K562 (cell line): ENCODE data around the gene PLCB4. TPM values are rescaled to one million over a fixed set of nuclear protein-coding genes. Genes with fewer than 3 reads are reported as not detected.

ENCODE experiments used
- ATAC-seq: fragments of 200-7000 bp; cut with Tn5 transposase; 3 replicates; pipeline ENCODE4 v1.9.1; 2020; ENCODE audit warnings: moderate library complexity
- BruUV-seq: library from RNA; stranded (reverse); fragments of 400-500 nt; replicated peaks from 2 replicates; lab custom pipeline; 2021; lab: Mats Ljungman, UMichigan
- CTCF ChIA-PET: fragments of 300-600 bp; formaldehyde crosslinking; extraction: SDS; loops from one replicate; lab custom pipeline; 2021; ENCODE audit warnings: low intra/inter-chr PET ratio; lab: Yijun Ruan, JAX
- POLR2A ChIA-PET: fragments of 300-600, 350-650 bp; sonication (Branson Sonifier 250); formaldehyde crosslinking; extraction: SDS; loops from one replicate; lab custom pipeline; 2021; ENCODE audit warnings: antibody characterized with exemption, inconsistent platforms; lab: Yijun Ruan, JAX
- DNase-seq, 4 experiments: peaks; one replicate each; pipeline versions ENCODE4 v3.0.0 to v3.0.0-alpha.2; 2011 to 2018; ENCODE audit warnings: low spot score in 3 of 4, mixed read lengths in 3 of 4; ENCODE audit errors: extremely low read depth in 1 of 4
- FAIRE-seq: peaks from 2 replicates; lab custom pipeline; 2011; peaks lifted over from hg19 to GRCh38; lab: Jason Lieb, UNC
- H2AFZ ChIP-seq: 2 replicates; pipeline ENCODE4 v1.6.0; 2011; ENCODE audit warnings: low read depth, low read length, control low read depth, inconsistent platforms
- H3K27ac ChIP-seq: fragments of 200-600 bp; 3 replicates; pipeline ENCODE4 v1.8.0; 2011; ENCODE audit warnings: low read depth, mild to moderate bottlenecking, control low read depth, inconsistent platforms, low read length, moderate library complexity, mixed read lengths; ENCODE audit errors: extremely low read depth
- H3K27me3 ChIP-seq, 2 experiments: fragments of 300-600 bp in 1 of 2; 2 replicates in 1 of 2; 3 replicates in 1 of 2; pipeline versions ENCODE4 v1.6.0 to v1.8.0; 2011; ENCODE audit warnings: inconsistent platforms in 2 of 2, low read length in 2 of 2, mild to moderate bottlenecking in 1 of 2, mixed read lengths in 1 of 2, moderate library complexity in 1 of 2; ENCODE audit not compliant: control insufficient read depth in 2 of 2, insufficient read depth in 2 of 2
- H3K36me3 ChIP-seq: fragments of 300-600 bp; 3 replicates; pipeline ENCODE4 v1.8.0; 2011; ENCODE audit warnings: mild to moderate bottlenecking, low read length, inconsistent platforms; ENCODE audit not compliant: control insufficient read depth, insufficient read depth
- H3K4me1 ChIP-seq, 2 experiments: fragments of 200-600 bp in 1 of 2; replicated peaks in 1 of 2; 2 replicates in 1 of 2; 3 replicates in 1 of 2; pipeline versions ENCODE4 v1.5.1 to v1.8.0; 2011; ENCODE audit warnings: inconsistent platforms in 2 of 2, low read length in 2 of 2, mild to moderate bottlenecking in 1 of 2, mixed read lengths in 1 of 2, moderate library complexity in 1 of 2; ENCODE audit not compliant: control insufficient read depth in 2 of 2, insufficient read depth in 2 of 2
- H3K4me2 ChIP-seq: 2 replicates; pipeline ENCODE4 v1.6.1; 2011; ENCODE audit warnings: low read length, control low read depth, inconsistent platforms, mixed read lengths; ENCODE audit not compliant: insufficient read depth
- H3K4me3 ChIP-seq: fragments of 200-600 bp; sonication (generic), shearing (Covaris generic); 2 replicates; pipeline ENCODE4 v1.5.1; 2016; ENCODE audit warnings: control low read depth, inconsistent platforms
- H3K79me2 ChIP-seq: fragments of 200-600 bp; 3 replicates; pipeline ENCODE4 v1.8.0; 2011; ENCODE audit warnings: low read length, inconsistent platforms; ENCODE audit not compliant: control insufficient read depth, insufficient read depth
- H3K9ac ChIP-seq, 2 experiments: 2 replicates each; pipeline versions ENCODE4 v1.6.0 to v1.6.1; 2011; ENCODE audit warnings: low read depth in 2 of 2, low read length in 2 of 2, control low read depth in 1 of 2, inconsistent platforms in 1 of 2, mild to moderate bottlenecking in 1 of 2, mixed read lengths in 1 of 2; ENCODE audit not compliant: insufficient read depth in 1 of 2
- H3K9me1 ChIP-seq: one replicate; pipeline ENCODE4 v1.6.0; 2011; ENCODE audit warnings: inconsistent platforms, mild to moderate bottlenecking, low read length, moderate library complexity; ENCODE audit not compliant: control insufficient read depth, insufficient read depth
- H3K9me3 ChIP-seq: replicated peaks from 2 replicates; pipeline ENCODE4 v1.5.1; 2011; ENCODE audit warnings: low read depth, low read length, inconsistent platforms; ENCODE audit not compliant: control insufficient read depth, insufficient read depth
- H4K20me1 ChIP-seq: replicated peaks from 2 replicates; pipeline ENCODE4 v1.6.1; 2011; ENCODE audit warnings: low read length, inconsistent platforms, mixed read lengths; ENCODE audit not compliant: control insufficient read depth, insufficient read depth
- CAMTA2 ChIP-seq: fragments of 250-450 bp; sonication (Bioruptor Pico); conservative IDR thresholded peaks from 2 replicates; pipeline ENCODE4 v1.5.1; 2022
- CEBPG ChIP-seq, 3 experiments: fragments of 200-800 bp in 1 of 3; sonication (Bioruptor generic) in 1 of 3; sonication (generic) in 1 of 3; formaldehyde crosslinking in 1 of 3; IDR thresholded peaks in 2 of 3; conservative IDR thresholded peaks in 1 of 3; 2 replicates each; pipeline versions ENCODE4 v1.6.1 to v1.8.0; 2016 to 2022; ENCODE audit warnings: missing compliant biosample characterization in 2 of 3, missing genetic modification characterization in 2 of 3, mild to moderate bottlenecking in 1 of 3, missing genetic modification reagents in 1 of 3
- GABPB2 ChIP-seq: fragments of 250-450 bp; sonication (Bioruptor Pico); conservative IDR thresholded peaks from 2 replicates; pipeline ENCODE4 v1.5.1; 2021; ENCODE audit warnings: mild to moderate bottlenecking
- LEF1 ChIP-seq: fragments of 450-650 bp; IDR thresholded peaks from 2 replicates; pipeline ENCODE4 v1.6.1; 2016; ENCODE audit warnings: mild to moderate bottlenecking
- PCBP2 ChIP-seq: fragments of 200-400 bp; formaldehyde crosslinking; IDR thresholded peaks from 2 replicates; pipeline ENCODE4 v1.6.1; 2018; ENCODE audit warnings: low read length, low read depth, mild to moderate bottlenecking, moderate library complexity; ENCODE audit not compliant: poor library complexity, severe bottlenecking
- RAD21 ChIP-seq, 2 experiments: fragments of 250-450 bp in 1 of 2; fragments of 450-650 bp in 1 of 2; sonication (Bioruptor Pico) in 1 of 2; formaldehyde crosslinking in 1 of 2; IDR thresholded peaks in 1 of 2; conservative IDR thresholded peaks in 1 of 2; 2 replicates each; pipeline versions ENCODE4 v1.4.0 to v1.8.0; 2020 to 2022; ENCODE audit warnings: mild to moderate bottlenecking in 2 of 2, moderate library complexity in 1 of 2
- SIX5 ChIP-seq, 2 experiments: IDR thresholded peaks; 2 replicates each; pipeline ENCODE4 v1.6.1; 2011; ENCODE audit warnings: low read length in 2 of 2, borderline replicate concordance in 1 of 2, low read depth in 1 of 2, mild to moderate bottlenecking in 1 of 2, moderate library complexity in 1 of 2; ENCODE audit not compliant: insufficient read depth in 1 of 2
- SMC3 ChIP-seq: conservative IDR thresholded peaks from 2 replicates; pipeline ENCODE4 v1.6.1; 2011; ENCODE audit warnings: low read depth, low read length, improper control_type of control experiment; ENCODE audit not compliant: insufficient read depth
- STAT6 ChIP-seq: sonication (generic); formaldehyde crosslinking; IDR thresholded peaks from 2 replicates; pipeline ENCODE4 v1.8.1; 2023; ENCODE audit warnings: mild to moderate bottlenecking, missing genetic modification reagents
- ZNF766 ChIP-seq: fragments of 200-800 bp; sonication (Bioruptor generic); conservative IDR thresholded peaks from 2 replicates; pipeline ENCODE4 v1.6.1; 2016; ENCODE audit warnings: missing genetic modification characterization, missing compliant biosample characterization
- WGBS: fragments of 100-300 bp; shearing (Covaris generic); methylation state at CpG from one replicate; pipeline ENCODE4 v1.1.6; 2016; ENCODE audit warnings: low coverage, mixed read lengths; ENCODE audit not compliant: insufficient coverage; ENCODE audit errors: missing lambda C conversion rate; 5-methylcytosine and 5-hydroxymethylcytosine counted together
- in situ Hi-C: fragments of 300-500 bp; cut with MboI; formaldehyde crosslinking; loops from 4 replicates; pipeline ENCODE4 v1.15.0; 2018; ENCODE audit warnings: inconsistent platforms, mixed read lengths
- intact Hi-C: fragments of 100-400 bp; cut with micrococcal nuclease; formaldehyde crosslinking; loops from 2 replicates; pipeline ENCODE4 v1.14.2; 2022
- polyA plus RNA-seq, 8 experiments: library from polyadenylated mRNA; depleted of rRNA in 4 of 8; stranded (reverse) in 5 of 8; unstranded in 3 of 8; fragments of >200 nt; fragmentation: Nextera tagmentation in 2 of 8; fragmentation: Illumina TruSeq in 1 of 8; extraction: Ambion mirVana in 2 of 8; extraction: Trizol in 1 of 8; gene quantifications; 2 replicates each; pipeline versions ENCODE4 v1.2.1 to v1.2.3, GENCODE V29; 2011 to 2014; ENCODE audit warnings: inconsistent platforms in 1 of 8, missing spikeins in 1 of 8
- total RNA-seq, 7 experiments: library from RNA; depleted of rRNA in 6 of 7; stranded (reverse); fragments of >200 nt in 6 of 7; fragmentation: Illumina TruSeq in 2 of 7; extraction: Trizol in 2 of 7; gene quantifications; 2 replicates each; pipeline versions ENCODE4 v1.2.1 to v1.2.3, GENCODE V29; 2011 to 2021; ENCODE audit warnings: low replicate concordance in 1 of 7
- TF ChIP-seq, protein P1 (sequence below), 3 experiments: IDR thresholded peaks in 2 of 3; conservative IDR thresholded peaks in 1 of 3; 2 replicates each; pipeline ENCODE4 v1.5.1; 2011 to 2012; ENCODE audit warnings: low read length in 3 of 3, mild to moderate bottlenecking in 3 of 3, control low read depth in 2 of 3, improper control_type of control experiment in 1 of 3, inconsistent platforms in 1 of 3, low read depth in 1 of 3, mixed read lengths in 1 of 3, moderate library complexity in 1 of 3; ENCODE audit not compliant: insufficient read depth in 2 of 3
- TF ChIP-seq, protein P2 (sequence below), 2 experiments: fragments of 450-650 bp in 1 of 2; sonication (generic) in 1 of 2; formaldehyde crosslinking in 1 of 2; IDR thresholded peaks in 1 of 2; conservative IDR thresholded peaks in 1 of 2; 2 replicates each; pipeline versions ENCODE4 v1.6.1 to v1.8.1; 2016 to 2023; ENCODE audit warnings: mild to moderate bottlenecking in 2 of 2, moderate library complexity in 2 of 2, inconsistent platforms in 1 of 2, missing genetic modification reagents in 1 of 2

Gene PLCB4
- total and polyA plus RNA-seq, 9 of the 15 experiments (the other 6 are each of a cell fraction or from before 2014, with no cell fraction given), result 0.20 to 2.9 (median 0.52) TPM

GRCh38 chr20:9392892-9393857 lies 324.3 kb downstream of the PLCB4 start:
- peak; percentile 85 for ATAC-seq
- no peak overlapping the region for H3K4me3 ChIP-seq
- POLR2A ChIA-PET, result interaction anchor here (0.6 kb wide), 1 partner anchor 63 kb away, joined by 3 read pairs; no protein-coding TSS in a partner anchor
- H3K27ac ChIP-seq, result no peak overlapping the region
- H3K9me3 ChIP-seq, result no peaks in the 10 kb centered on the region
- H3K4me1 ChIP-seq, result no peaks in the 10 kb centered on the region
- no peaks in the 10 kb centered on the region for H3K79me2 ChIP-seq
- FAIRE-seq, result no peak
- H3K36me3 ChIP-seq, result no peaks in the 10 kb centered on the region
- no peak overlapping the region for H3K9ac ChIP-seq
- no peak overlapping the region for H2AFZ ChIP-seq
- in situ Hi-C loops, result no loop called here
- H4K20me1 ChIP-seq, result no peaks in the 10 kb centered on the region
- CTCF ChIA-PET, result no interaction called here
- intact Hi-C loops, result no loop called here
- 0% methylated on average over 1 of the region's 4 CpGs for WGBS
- H3K9me1 ChIP-seq, result no peaks in the 10 kb centered on the region
- no peaks in the 10 kb centered on the region for H3K27me3 ChIP-seq
- no peak overlapping the region for H3K4me2 ChIP-seq
- DNase-seq, result peak; percentile 6 to 39 (median 24)
- no TSS peak for BruUV-seq
- TF ChIP-seq RAD21 (CRISPR knock-in tag; conservative IDR thresholded peaks at IDR 0.05 in 1 of 2, IDR thresholded peaks at IDR 0.05 in 1 of 2), result peak; percentile 40 to 57
- TF ChIP-seq, protein P1, sequence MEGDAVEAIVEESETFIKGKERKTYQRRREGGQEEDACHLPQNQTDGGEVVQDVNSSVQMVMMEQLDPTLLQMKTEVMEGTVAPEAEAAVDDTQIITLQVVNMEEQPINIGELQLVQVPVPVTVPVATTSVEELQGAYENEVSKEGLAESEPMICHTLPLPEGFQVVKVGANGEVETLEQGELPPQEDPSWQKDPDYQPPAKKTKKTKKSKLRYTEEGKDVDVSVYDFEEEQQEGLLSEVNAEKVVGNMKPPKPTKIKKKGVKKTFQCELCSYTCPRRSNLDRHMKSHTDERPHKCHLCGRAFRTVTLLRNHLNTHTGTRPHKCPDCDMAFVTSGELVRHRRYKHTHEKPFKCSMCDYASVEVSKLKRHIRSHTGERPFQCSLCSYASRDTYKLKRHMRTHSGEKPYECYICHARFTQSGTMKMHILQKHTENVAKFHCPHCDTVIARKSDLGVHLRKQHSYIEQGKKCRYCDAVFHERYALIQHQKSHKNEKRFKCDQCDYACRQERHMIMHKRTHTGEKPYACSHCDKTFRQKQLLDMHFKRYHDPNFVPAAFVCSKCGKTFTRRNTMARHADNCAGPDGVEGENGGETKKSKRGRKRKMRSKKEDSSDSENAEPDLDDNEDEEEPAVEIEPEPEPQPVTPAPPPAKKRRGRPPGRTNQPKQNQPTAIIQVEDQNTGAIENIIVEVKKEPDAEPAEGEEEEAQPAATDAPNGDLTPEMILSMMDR (IDR thresholded peaks at IDR 0.05 in 2 of 3, conservative IDR thresholded peaks at IDR 0.05 in 1 of 3; ENCODE audit: insufficient read depth in 2 of 3, low read depth in 1 of 3, low read length in 3 of 3), result peak; percentile 37 to 54 (median 52)
- TF ChIP-seq STAT6 (CRISPR knock-in tag), result no peak
- TF ChIP-seq, protein P2, sequence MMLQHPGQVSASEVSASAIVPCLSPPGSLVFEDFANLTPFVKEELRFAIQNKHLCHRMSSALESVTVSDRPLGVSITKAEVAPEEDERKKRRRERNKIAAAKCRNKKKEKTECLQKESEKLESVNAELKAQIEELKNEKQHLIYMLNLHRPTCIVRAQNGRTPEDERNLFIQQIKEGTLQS (IDR thresholded peaks at IDR 0.05), result peak; percentile 26; the same call in 1 of the 2 replicates
- TF ChIP-seq, protein P2 (CRISPR knock-in tag; conservative IDR thresholded peaks at IDR 0.05), result no peak
- no peak for TF ChIP-seq GABPB2 (CRISPR knock-in tag)
- TF ChIP-seq SMC3, result peak; percentile 31; the same call in 1 of the 2 replicates
- no peak for TF ChIP-seq SIX5 (IDR thresholded peaks at IDR 0.05; ENCODE audit: borderline replicate concordance in 1 of 2, insufficient read depth in 1 of 2, low read depth in 1 of 2, low read length in 2 of 2)
- TF ChIP-seq CEBPG (CRISPR knock-in tag; IDR thresholded peaks at IDR 0.05), result no peak
- peak; percentile 25 to 56; a peak in 2 of 4 replicates for TF ChIP-seq CEBPG (tag; conservative IDR thresholded peaks at IDR 0.05 in 1 of 2, IDR thresholded peaks at IDR 0.05 in 1 of 2)
- TF ChIP-seq ZNF766 (CRISPR knock-in tag), result no peak
- TF ChIP-seq LEF1, result no peak
- TF ChIP-seq CAMTA2 (CRISPR knock-in tag), result no peak
- TF ChIP-seq PCBP2, result no peak
